AG04450 (cell line): ENCODE results near the gene MST1. TPM values are rescaled to one million over a fixed set of nuclear protein-coding genes. Genes with fewer than 3 reads are reported as not detected.
A peak's percentile ranks its signal among the peaks of the same experiment; 100 is the strongest.

Source experiments
- CTCF ChIA-PET: fragments of 300-600, 350-600 bp; formaldehyde crosslinking; extraction: SDS; loops from one replicate; lab custom pipeline; 2022; ENCODE audit warnings: antibody characterized with exemption, inconsistent platforms; lab: Charles Lee
- POLR2A ChIA-PET: fragments of 350-600 bp; formaldehyde crosslinking; extraction: SDS; loops from one replicate; lab custom pipeline; 2021; ENCODE audit warnings: antibody characterized with exemption, inconsistent platforms; lab: Yijun Ruan, JAX
- DNase-seq: peaks from one replicate; pipeline ENCODE4 v3.0.0-alpha.2; 2011; ENCODE audit warnings: low read depth, low spot score
- H3K27ac ChIP-seq: one replicate; pipeline ENCODE4 v1.5.1; 2012; ENCODE audit warnings: low read depth, low read length, control low read depth
- H3K27me3 ChIP-seq: one replicate; pipeline ENCODE4 v1.6.0; 2012; ENCODE audit warnings: low read length; ENCODE audit not compliant: control insufficient read depth, insufficient read depth
- H3K4me3 ChIP-seq: 2 replicates; pipeline ENCODE4 v1.5.1; 2011; ENCODE audit warnings: mild to moderate bottlenecking, low read depth, low read length, control low read depth
- H3K9me3 ChIP-seq: 2 replicates; pipeline ENCODE4 v1.5.1; 2012; ENCODE audit warnings: low read length; ENCODE audit not compliant: control insufficient read depth, insufficient read depth
- polyA plus RNA-seq: library from polyadenylated mRNA; depleted of rRNA; stranded (reverse); fragments of >200 nt; gene quantifications from 2 replicates; pipeline ENCODE4 v1.2.3, GENCODE V29; 2011
- TF ChIP-seq, protein P1 (sequence below): IDR thresholded peaks from 2 replicates; pipeline ENCODE4 v1.5.1; 2011; ENCODE audit warnings: low read depth, low read length, control low read depth, inconsistent platforms

The MST1 gene
- polyA plus RNA-seq, 1 experiment: 6.5 TPM

DNA sequence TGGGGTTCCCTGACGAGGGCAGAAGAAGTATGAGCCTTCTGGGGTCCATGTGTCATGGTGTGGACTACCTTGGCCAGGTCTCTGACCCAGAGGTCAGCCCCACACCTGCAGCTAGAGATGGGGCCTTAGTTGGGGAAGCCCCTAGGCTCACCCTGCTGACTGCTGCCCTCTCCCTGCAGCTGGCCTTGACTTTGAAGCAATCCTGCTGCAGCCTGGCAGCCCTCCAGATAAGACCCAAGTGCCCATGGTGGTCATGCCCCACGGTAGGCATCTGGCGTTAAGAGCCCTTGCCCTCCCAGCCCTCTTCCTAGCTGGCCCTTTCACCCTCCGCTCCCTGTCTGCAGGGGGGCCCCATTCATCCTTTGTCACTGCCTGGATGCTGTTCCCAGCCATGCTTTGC is 7.7 kb downstream of the MST1 start:
- Histone ChIP-seq H3K27me3 (no peaks in the 10 kb centered on the region), H3K27ac (no peak overlapping the region), H3K9me3 (no peaks in the 10 kb centered on the region), H3K4me3 (no peak overlapping the region)
- CTCF ChIA-PET: no interaction called here
- TF ChIP-seq, protein P1, sequence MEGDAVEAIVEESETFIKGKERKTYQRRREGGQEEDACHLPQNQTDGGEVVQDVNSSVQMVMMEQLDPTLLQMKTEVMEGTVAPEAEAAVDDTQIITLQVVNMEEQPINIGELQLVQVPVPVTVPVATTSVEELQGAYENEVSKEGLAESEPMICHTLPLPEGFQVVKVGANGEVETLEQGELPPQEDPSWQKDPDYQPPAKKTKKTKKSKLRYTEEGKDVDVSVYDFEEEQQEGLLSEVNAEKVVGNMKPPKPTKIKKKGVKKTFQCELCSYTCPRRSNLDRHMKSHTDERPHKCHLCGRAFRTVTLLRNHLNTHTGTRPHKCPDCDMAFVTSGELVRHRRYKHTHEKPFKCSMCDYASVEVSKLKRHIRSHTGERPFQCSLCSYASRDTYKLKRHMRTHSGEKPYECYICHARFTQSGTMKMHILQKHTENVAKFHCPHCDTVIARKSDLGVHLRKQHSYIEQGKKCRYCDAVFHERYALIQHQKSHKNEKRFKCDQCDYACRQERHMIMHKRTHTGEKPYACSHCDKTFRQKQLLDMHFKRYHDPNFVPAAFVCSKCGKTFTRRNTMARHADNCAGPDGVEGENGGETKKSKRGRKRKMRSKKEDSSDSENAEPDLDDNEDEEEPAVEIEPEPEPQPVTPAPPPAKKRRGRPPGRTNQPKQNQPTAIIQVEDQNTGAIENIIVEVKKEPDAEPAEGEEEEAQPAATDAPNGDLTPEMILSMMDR: no peak
- POLR2A ChIA-PET: no interaction called here
- DNase-seq: no peak

DNA sequence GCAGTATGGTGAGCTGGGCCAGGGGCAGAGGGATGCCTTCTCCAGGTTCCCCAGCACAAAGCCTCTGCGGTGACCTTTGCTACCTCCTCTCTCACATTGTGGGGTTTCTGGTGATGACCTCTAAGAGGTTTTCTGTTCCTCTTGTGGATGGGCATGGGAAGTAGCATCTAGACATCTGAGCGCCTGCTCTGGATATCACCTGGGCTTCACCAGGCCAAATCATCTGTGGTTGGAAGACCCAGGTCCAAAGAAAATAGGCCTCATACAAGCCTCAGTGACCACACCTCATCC is 8.1 kb downstream of the MST1 start:
- ChIA-PET POLR2A (no interaction called here), CTCF (no interaction called here)
- Histone ChIP-seq H3K9me3 (no peaks in the 10 kb centered on the region), H3K4me3 (no peak overlapping the region), H3K27me3 (no peaks in the 10 kb centered on the region), H3K27ac (no peak overlapping the region)
- no peak for DNase-seq
- TF ChIP-seq, protein P1: no peak

DNA sequence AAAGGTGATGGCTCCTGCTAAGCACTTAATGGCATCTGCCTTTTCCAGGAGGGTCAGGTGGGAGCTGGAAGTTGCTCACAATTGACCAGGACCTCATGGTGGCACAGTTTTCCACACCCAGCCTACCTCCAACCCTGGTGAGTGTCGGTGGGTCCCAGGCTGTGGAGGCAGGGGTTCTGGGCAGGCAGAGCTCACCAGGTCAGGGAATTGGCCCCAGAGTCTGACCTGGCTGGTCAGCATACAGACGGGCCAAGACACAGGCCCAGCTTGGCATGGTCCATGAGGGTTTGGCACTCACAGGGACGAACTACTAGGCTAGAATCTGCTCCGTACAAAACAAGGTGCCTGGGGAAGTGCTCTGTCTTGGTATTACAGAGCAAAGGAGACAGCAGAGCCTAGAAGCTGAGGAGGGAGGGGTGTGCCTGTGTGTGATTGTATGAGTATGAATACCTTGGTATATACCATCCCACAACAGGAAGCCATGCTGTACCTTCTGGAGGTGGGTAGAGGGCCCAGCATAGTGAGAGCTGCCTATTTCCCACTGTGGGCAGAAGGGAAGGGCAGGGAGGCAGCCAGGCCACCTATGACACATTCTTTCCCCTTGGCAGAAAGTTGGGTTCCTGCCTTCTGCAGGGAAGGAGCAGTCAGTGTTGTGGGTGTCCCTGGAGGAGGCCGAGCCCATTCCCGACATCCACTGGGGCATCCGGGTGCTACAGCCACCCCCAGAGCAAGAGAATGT is 8.6 kb downstream of the MST1 start:
- H3K27ac ChIP-seq: no peak overlapping the region
- POLR2A ChIA-PET: no interaction called here
- no peak overlapping the region for H3K4me3 ChIP-seq
- no peaks in the 10 kb centered on the region for H3K27me3 ChIP-seq
- TF ChIP-seq, protein P1: no peak
- no peaks in the 10 kb centered on the region for H3K9me3 ChIP-seq
- CTCF ChIA-PET: interaction anchor here (1.2 kb wide), 1 partner anchor 141 kb away, joined by 3 read pairs; no protein-coding TSS in a partner anchor
- no peak for DNase-seq

DNA sequence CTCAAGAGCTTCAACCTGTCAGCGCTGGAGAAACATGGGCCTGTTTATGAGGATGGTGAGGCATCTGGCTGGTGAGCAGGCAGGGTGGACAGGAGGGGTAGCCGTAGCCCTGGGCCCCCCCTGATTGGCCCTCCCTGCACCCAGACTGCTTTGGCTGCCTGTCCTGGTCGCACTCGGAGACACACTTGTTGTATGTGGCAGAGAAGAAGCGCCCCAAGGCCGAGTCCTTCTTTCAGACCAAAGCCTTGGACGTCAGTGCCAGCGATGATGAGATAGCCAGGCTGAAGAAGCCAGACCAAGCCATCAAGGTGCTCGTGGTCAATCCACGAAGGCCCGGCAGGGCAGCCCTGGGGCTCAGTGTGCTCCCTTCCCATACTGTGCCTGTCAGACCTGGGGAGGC is 13.4 kb downstream of the MST1 start:
- no peak for DNase-seq
- ChIA-PET CTCF (no interaction called here), POLR2A (no interaction called here)
- Histone ChIP-seq H3K27ac (no peak overlapping the region), H3K27me3 (no peaks in the 10 kb centered on the region), H3K4me3 (no peak overlapping the region), H3K9me3 (peaks cover 12% of the 10 kb centered on the region)
- TF ChIP-seq, protein P1: no peak

DNA sequence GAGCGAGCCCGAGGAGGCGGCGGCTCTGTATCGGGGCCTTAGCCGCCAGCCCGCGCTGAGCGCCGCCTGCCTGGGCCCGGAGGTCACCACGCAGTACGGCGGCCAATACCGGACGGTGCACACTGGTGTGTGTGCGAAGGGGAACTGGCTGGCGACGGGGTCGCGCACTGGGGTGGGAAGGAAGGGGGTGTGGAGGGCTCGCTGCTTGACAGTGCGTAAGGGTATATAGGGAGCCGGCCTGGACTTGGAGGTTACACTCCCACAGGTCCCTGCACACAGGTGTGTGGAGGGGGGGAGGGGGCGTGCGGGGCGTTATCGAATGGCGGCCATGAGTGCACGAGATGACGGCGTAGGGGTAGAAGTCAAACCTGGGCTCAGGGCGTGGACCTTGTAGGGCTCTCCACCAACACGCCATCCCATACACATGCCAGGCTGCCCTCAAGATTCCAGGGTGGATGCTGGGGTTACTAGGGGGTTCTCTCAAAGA is 14.7 kb downstream of the MST1 start:
- DNase-seq: no peak
- Histone ChIP-seq H3K27me3 (no peaks in the 10 kb centered on the region), H3K9me3 (peaks cover 12% of the 10 kb centered on the region), H3K4me3 (peak overlapping the region; percentile 81), H3K27ac (no peak overlapping the region)
- TF ChIP-seq, protein P1: no peak
- ChIA-PET POLR2A (no interaction called here), CTCF (no interaction called here)
